GM21723 (cell line): ENCODE measurements around the gene PCDHGB5.

ENCODE experiments used
- ATAC-seq: cut with Tn5 transposase; IDR thresholded peaks from one replicate; pipeline ENCODE4 v1.9.1; 2021; ENCODE audit warnings: mild to moderate bottlenecking, moderate library complexity; ENCODE audit not compliant: unreplicated experiment

The PCDHGB5 gene

GRCh38 chr5:141397756-141398551 is at the start of gene PCDHGB5:
TSS of gene PCDHGB5 (plus strand) at chr5:141397947. CDS start at chr5:141398128, 181 bp downstream.
- ATAC-seq: peak; percentile 99

GRCh38 chr5:141349917-141350619 is 47.7 kb upstream of the PCDHGB5 start, which contains the start of gene PCDHGB1:
TSS of gene PCDHGB1 (plus strand) at chr5:141350099. CDS start at chr5:141350261, 162 bp downstream.
- ATAC-seq: no peak

GRCh38 chr5:141351591-141351990 is 46.2 kb upstream of the PCDHGB5 start:
- ATAC-seq: no peak

- no peak for ATAC-seq
Measured at GRCh38 chr5:141354900-141355469, 42.8 kb upstream of the PCDHGB5 start, which contains the start of gene PCDHGA4. TSS of gene PCDHGA4 (plus strand) at chr5:141355021. CDS start at chr5:141355108, 87 bp downstream.

GRCh38 chr5:141355641-141356040 is 42.1 kb upstream of the PCDHGB5 start:
- ATAC-seq: no peak

GRCh38 chr5:141356133-141356532 is 41.6 kb upstream of the PCDHGB5 start:
- no peak for ATAC-seq

GRCh38 chr5:141356950-141357349 is 40.8 kb upstream of the PCDHGB5 start:
- ATAC-seq: no peak

GRCh38 chr5:141359790-141360426 is 37.8 kb upstream of the PCDHGB5 start, which contains the start of gene PCDHGB2:
TSS of gene PCDHGB2 (plus strand) at chr5:141359994. CDS start at chr5:141360136, 142 bp downstream.
- no peak for ATAC-seq

- ATAC-seq: no peak
Measured at GRCh38 chr5:141360685-141361084, 37.1 kb upstream of the PCDHGB5 start.

GRCh38 chr5:141362719-141363118 is 35.0 kb upstream of the PCDHGB5 start:
- ATAC-seq: no peak

GRCh38 chr5:141363952-141364660 is 33.6 kb upstream of the PCDHGB5 start, which contains the start of gene PCDHGA5:
TSS of gene PCDHGA5 (plus strand) at chr5:141364162. CDS start at chr5:141364331, 169 bp downstream.
- ATAC-seq: no peak

GRCh38 chr5:141366016-141366896 is 31.5 kb upstream of the PCDHGB5 start:
- ATAC-seq: no peak

GRCh38 chr5:141369994-141370848 is 27.5 kb upstream of the PCDHGB5 start, which contains the start of gene PCDHGB3:
TSS of gene PCDHGB3 (plus strand) at chr5:141370242. CDS start at chr5:141370395, 153 bp downstream.
- peak; percentile 97 for ATAC-seq

GRCh38 chr5:141371572-141372475 is 25.9 kb upstream of the PCDHGB5 start:
- ATAC-seq: no peak

- ATAC-seq: no peak
Measured at GRCh38 chr5:141373673-141374317, 24.0 kb upstream of the PCDHGB5 start, which contains the start of gene PCDHGA6. TSS of gene PCDHGA6 (plus strand) at chr5:141373891. CDS start at chr5:141374084, 193 bp downstream.

- ATAC-seq: no peak
Measured at GRCh38 chr5:141374627-141375026, 23.1 kb upstream of the PCDHGB5 start.
